NCI-H2081 treated with DMSO at 0.1 percent for 48 hours (cell line): ENCODE data around the gene POPDC2.
A peak's percentile ranks its signal among the peaks of the same experiment; 100 is the strongest.
"Not testable (repeated sequence)": the region's sequence is repeated elsewhere in the genome, so short reads cannot be mapped to it uniquely, and the experiment has no call there.

Experiments
- DNase-seq: peaks from one replicate; lab custom pipeline; 2025; lab: John Stamatoyannopoulos, UW

The POPDC2 gene, protein sequence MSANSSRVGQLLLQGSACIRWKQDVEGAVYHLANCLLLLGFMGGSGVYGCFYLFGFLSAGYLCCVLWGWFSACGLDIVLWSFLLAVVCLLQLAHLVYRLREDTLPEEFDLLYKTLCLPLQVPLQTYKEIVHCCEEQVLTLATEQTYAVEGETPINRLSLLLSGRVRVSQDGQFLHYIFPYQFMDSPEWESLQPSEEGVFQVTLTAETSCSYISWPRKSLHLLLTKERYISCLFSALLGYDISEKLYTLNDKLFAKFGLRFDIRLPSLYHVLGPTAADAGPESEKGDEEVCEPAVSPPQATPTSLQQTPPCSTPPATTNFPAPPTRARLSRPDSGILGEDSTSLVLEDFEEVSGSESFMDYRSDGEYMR

DNA sequence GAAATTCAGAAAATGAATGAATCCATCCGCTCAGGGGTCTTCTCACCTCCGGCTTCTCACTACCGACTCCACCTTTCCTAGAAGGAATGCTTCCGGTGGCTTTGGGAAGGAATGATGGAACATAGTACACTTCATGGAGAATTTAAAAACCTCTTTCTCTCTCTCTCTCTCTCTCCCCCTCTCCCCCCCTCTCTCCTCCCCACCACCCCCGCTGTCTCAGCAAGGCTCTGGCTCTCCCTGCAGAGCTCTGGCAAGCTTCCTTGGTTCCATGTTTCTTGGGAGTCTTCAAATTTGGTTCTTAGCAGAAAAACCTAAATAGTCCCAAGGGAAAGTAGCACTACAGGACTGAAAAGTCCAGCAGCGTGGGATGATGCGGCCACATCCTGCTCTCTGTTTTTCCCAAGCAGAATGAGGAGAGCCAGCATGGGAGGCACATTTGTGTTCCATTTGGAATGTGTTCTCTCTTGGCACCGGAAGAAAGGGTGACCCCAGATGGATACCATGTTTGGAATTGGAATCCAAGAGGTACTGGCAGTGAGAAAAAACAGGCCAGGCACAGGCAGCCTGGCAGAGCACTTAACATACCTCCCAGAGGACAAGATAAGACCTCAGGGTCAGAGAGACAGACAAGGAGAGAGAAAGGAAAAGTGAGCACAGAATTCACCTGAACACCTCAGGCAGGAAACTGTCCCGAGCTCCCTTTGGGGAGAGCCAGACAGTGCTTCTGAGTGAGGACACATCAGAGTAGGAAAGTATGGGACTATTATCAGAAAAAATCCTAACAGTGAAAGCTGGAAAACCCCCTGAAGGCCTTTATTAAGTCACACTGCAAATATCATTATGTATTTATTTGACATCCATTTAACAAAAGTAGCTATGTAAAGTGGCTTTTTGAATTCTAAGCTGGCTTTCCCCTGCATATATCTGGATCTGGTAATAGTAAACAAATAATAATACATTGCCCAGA, at the start of gene POPDC2:
TSS of gene POPDC2 (minus strand) at position 116 of the 967 bp plus-strand sequence. CDS start 166 bp downstream, outside the sequence.
- no peak for DNase-seq

DNA sequence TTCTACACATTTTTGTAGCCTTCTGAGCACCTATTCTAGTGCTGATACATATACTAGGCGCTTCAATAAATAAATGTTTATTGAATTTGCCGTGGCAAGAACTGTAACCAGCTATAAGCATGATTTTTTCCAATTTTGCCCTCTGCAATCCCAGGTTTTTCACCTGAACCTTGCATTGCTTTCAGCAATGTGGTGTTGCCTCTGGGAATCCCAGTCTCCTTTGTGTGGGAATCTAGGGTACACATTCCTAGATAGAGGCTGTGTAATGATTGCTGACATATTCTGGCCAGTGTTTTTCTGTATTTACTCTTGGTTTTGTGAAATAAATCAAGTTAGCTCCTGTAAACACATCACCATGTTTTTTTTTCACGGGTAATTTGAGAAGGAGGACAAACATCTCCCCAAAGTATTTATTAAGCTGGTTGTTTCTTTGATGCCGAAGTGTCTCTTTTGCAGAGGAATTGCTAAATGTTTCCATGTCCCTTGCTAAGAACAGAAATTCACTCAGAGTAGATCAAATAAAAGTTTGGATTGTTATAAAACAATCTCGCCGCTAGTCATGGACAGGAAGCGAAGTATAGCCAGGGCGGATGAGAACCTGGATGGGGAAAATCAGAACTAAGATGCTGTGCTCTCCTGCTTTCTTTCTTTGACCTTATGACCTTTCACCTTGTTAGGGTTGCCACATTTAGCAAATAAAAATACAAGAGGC, 43.6 kb upstream of the POPDC2 start:
- no peak for DNase-seq

DNA sequence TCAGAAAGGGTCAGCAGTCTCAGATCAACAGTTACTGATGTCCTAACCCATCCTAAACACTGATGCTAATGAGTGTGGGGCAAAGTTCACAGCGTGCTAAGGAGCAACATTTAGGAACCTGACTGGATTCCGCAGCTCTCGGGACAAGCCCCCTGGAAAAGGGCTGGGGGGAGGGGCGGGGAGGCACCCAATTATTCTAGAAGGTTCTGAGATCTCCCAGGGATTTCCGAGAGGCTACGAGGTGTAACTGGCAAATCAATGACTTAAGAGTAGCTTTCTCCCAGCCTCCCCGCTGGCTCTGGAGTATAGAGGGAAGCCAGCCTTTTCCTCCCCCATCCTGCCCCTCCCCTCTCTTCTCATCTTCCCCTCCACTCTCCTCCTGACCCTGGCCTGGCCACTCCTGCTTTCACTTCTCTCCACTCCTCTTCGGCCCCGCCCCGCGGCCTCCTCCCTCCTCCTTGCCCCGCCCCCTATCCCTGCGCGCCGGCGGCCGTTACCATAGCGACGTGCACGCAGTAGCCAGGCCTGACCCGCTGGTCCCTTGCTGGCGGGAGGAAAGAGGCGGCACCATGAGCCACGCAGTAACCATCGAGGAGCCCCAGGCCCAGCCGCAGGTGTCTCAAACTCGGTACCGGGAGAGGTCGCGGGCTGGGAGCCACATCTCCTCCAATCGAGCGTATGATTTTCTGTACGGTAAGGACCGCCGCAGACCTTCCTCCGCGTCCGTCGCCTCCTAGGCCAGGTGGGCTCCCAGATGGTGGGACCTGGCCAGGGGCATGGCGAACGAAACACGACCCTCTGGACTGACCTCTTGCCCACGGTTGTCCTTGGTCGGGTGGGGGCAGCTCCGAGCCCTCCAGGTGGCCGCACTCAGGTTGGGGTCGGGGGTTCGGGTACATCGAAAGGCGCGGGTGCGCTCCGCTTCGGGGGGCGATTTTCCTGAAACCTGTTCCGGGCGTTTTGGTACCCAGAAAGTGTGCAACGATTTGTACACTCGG, 42.4 kb upstream of the POPDC2 start, which contains the start of gene CFAP91:
TSS of gene CFAP91 (plus strand) at position 493 of the 998 bp plus-strand sequence. CDS start at position 570, 77 bp downstream.
- no peak for DNase-seq

DNA sequence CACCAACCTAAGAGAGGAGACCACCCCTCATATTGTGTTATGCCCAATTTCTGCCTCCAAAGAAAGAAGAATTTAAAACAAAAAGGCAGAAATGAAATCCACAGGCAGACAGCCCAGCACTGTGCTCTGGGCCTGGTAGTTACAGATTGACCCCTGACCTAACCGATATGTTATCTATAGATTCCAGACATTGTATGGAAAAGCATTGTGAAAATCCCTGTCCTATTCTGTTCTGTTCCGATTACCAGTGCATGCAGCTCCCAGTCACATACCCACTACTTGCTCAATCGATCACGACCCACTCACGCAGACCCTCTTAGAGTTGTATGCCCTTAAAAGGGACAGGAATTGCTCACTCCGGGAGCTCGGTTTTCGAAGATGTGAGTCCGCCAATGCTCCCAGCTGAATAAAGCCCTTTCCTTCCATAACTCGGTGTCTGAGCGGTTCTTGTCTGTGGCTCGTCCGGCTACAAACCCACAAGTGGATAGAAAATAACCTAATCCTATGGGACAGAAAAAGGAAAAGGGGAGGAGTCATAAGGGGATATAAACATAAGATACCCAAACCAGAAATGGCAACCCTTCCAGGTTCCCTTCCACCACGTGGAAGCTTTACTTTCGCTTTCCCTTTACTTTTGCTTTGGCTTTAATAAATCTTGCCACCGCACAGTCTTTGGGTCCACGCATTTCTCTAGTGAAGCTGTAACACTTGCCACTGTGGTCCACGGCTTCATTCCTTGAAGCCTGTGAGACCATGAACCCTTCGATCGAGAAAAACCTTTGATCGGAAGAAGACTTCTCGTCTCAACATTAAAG, 40.7 kb upstream of the POPDC2 start:
- DNase-seq, result no peak

DNA sequence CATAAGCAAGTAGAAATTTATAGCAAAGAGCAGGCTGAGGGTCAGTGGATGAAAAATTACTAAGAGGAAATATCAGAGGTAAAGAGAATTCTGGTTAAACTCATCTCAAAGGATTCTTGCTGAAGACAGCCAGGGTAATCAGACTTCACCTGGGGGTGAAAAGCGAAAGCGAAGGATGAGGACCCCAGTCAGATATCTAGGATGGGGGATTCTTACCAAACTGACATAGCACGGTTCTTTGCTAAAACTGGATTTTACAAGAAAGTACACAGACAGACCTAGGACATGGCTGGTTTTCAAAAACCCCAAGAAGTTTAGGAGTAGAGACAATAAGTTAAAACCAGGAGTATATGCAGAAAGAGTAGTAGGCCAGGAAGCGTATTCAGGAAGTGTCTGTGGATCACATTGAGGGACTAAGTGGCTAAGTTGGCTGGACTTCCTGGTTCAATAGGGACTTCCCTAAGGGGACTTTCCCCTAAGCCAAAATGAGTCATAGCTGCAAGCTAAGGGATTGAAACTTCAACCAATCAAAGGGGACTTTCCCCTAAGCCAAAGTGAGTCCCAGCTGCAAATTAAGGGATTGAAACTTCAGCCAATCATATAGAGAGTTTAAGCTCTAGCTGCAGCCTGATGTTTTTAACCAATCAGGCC, 40.0 kb upstream of the POPDC2 start:
- DNase-seq, result no peak

DNA sequence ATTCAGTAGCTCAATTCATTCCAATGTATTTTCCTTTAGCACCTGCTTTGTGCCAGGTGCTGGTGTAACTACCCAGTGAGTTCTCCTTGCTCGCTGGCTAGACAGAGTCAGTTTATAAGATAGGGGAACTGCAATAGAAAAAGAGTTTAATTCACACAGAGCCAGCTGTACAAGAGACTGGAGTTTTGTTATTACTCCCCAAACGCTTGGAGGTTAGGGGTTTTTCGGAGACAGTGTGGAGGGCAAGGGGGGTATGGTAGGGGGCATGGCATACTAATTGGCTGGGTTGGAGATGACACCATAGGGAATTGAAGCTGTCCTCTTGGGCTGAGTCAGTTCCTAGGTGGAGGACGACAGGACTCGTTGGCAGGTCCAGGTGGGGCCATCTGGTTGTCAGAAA, 37.0 kb upstream of the POPDC2 start:
- no peak for DNase-seq

DNA sequence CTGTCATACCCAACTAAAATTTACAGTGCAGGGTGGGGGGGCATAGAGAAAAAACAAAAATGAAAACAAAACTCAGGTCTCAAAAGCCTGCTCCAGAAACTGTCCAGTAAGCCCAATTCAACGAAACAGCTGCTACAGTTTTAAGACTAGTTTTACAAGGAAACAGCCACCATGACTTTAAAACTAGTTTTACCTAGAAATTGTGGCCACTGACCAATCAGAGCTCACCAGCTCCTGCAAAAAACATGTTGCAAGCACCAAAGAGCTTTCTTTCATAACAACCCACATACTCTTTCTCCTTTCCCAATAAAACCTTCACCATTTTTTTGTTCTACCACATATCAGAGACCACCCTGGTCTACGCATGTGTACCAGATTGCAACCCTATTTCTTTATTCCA, 35.1 kb upstream of the POPDC2 start:
- DNase-seq, result no peak

DNA sequence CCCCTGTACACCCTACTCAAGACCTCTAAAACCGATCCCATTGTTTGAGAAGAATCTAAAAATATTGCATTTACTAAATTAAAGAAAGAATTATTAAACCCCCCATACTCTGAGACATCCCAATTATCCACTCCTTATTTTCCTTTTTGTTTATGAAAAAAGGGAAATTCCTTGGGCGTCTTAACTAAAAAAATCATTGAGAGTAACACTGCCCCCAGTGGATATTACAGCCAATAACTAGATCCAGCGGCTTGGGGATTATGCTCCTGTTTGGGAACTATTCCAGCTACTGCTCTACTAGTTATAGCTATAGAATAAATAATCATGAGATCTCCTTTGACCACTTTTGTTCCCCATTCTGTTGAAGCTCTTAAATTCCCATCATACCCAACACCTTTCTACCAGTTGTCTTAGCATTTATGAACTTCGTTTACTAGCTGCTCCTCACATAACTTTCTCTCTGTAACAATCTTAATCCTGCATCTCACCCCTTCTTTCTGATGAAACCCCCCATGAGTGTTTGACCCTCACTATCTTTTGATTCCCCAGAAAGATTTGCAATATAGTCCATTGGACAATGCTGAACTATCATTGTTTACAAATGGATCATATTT, 29.8 kb upstream of the POPDC2 start:
- DNase-seq, result no peak

DNA sequence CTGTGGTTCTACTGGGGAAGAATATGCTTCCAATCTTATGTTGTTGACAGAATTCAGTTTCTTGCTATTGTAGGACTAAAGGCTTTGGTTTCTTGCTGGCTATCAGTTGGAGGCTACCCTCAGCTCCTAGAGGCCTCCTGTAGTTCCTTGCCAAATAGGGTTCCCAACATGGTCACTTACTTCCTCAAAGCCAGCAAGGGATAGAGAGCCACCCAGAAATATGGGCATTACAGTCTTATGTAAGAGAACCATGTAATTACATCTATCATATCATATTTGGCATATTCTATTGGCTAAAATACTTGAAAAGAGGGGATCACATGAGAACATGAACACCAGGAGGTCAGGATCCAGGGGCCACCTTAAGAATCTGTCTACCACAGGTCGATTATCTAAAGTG, 23.0 kb upstream of the POPDC2 start:
- no peak for DNase-seq

DNA sequence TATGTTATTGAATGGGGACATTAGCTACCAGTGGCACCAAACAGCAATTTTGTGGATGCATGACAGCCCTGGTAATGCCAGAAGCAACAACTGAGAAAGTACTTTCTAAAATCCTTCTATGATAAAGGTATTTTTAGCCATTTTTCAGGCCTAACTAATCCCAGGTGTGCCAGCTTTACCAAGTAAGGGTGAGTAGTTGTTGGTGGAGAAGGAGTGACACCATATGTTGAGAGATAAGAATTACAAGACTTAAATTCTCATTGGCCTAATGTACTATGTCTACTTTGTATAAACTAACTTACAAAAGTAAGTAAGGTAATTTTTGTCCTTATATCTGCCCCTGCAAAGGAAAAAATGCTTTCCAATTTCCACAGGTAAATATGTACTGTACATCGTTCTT, 20.9 kb upstream of the POPDC2 start:
- no peak for DNase-seq

DNA sequence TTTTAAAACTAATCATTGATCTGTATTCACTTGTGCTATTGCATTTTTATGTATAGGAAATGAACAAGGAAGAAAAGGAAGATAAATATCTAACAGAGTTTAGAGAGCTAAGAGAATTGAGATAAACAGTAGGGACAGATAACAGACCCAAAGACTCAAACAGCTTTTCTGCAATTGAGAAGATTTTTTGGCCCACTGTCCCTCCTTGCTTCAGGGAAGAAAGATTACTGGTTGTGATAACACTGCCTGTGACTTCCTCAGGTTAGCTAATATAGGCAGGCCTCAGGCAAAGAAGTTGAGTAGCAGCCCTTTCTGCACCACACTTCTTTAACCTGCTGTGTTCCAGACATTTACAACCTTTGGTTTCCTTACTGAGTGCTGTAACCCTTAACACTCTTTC, 19.5 kb upstream of the POPDC2 start:
- DNase-seq, result no peak

DNA sequence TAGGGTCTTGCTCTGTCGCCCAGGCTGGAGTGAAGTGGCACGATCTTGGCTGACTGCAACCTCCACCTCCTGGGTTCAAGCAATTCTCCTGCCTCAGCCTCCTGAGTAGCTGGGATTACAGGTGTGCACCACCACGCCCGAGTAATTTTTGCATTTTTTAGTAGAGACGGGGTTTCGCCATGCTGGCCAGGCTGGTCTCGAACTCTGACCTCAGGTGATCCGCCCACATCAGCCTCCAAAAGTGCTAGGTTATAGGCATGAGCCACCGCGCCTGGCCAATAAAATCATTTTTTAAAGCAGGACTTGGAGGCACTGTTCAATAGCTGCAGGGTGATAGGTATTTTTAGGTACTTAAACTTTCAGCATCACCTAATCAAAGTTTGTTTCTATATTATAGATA, 17.8 kb upstream of the POPDC2 start:
- not testable (repeated sequence) for DNase-seq

DNA sequence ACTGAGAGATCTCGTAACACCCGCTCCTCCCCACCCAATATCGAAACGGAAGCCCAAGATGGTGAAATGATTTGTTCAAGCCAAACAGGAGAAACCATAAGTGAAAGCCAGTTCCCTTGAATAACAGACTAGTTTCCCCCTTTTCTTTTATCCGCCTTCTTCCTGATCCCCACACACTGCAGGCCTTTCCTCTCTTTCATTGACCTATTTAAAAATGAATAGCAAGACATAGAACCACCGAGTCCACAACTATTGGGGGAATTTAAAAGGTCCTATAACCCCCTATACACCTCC, 17.2 kb upstream of the POPDC2 start:
- no peak for DNase-seq

DNA sequence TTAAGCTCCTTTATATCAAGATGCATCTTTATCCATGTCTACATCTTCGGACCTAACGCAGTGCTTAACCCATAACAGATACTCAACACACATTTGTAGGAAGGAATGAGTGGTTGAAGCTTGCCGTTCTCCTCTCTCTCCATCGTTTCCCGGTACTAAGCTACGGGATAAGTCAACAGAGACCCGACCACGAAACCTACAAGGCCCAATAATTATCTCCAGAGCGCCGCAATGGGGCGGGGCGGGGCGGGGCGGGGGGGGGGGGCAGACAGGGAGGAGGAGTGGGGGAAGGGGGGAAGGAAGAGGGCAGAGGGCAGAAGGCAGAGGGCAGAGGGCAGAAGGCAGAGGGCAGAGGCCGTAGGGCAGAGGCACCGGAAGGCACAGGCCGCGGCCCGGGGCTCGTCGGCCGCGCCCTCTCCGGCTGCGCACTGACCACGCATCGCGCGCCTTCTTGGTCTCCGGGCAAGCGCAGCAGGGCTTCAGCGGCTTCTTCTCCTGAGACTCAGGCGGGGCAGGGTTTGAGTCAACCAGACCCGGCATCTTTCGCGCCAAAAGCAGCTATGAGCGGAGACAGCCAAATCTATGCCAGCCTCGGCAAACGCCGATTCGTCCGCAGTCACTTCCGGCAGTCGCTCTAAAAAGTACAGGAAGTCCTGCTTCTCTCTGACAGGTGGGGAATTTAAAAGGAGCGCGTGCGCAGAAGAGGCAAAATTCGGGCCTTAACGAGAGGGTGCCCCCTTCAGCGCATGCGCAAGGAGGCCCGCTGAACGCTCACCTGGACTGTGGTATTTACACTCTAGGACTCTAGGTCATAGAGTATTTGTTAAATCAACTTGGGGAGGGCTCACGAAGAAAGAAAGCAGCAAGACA, 16.6 kb upstream of the POPDC2 start, which contains the start of gene COX17:
TSS of gene COX17 (minus strand) at position 636 of the 870 bp plus-strand sequence. CDS start at position 540, 96 bp downstream.
- peak; percentile 92 for DNase-seq

DNA sequence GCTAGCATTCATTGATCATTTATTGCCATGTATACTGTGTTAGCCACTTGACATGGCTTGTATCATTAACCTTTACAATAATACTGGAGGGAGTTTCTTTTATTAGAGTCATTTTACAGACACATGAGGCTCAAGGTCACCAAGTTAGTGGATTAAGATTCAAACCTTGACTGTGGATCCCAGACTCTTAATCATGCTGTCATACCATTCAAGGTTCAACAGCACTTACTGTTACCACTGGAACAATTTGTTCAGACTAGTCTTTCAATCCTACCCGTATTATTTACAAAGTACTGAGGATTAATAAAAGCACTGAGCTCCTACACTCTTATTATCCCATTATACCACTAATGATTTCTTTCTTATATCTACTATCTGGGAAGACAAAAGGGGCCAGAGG, 15.6 kb upstream of the POPDC2 start:
- no peak for DNase-seq

DNA sequence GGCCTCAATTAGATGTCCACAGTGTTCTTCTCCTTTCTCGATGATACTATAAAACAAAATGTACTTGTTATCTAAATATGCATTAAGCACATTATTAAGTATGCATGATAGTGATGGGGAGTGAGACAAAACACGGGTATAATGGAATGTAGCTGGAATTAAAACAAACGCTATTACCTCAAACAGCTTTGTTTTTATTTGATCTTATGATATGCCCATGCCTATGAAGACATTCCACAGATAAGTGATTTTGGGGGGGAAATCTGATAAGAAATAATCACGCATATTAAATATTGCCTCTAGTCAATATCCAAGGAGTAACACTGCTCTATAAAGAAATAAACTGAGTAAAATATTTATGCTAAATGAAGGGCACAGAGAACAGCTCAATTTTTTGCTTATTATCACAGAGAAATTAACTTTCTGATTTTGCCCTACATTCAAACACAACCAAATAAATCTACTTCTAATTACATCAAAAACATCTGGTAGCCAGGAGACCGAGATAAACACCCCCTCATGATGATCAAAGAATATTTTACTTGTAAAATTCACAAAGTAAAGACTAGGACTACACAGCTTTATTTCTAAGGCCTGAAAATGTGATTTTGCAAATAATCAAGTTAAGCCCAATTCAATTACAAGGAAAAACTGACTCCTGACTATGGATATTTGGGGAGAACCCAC, 14.9 kb upstream of the POPDC2 start:
- no peak for DNase-seq

DNA sequence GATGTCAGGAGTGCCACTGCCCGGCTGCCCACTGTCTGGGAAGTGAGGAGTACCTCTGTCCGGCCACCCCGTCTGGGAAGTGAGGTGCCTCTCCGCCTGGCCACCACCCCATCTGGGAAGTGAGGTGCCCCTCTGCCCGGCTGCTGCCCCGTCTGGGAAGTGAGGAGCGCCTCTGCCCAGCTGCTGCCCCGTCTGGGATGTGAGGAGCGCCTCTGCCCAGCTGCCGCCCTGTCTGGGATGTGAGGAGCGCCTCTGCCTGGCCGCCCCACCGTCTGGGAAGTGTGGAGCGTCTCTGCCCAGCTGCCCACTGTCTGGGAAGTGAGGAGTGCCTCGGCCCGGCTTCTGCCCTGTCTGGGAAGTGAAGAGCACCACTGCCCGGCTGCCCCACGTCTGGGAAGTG, 13.5 kb upstream of the POPDC2 start:
- DNase-seq, result no peak

DNA sequence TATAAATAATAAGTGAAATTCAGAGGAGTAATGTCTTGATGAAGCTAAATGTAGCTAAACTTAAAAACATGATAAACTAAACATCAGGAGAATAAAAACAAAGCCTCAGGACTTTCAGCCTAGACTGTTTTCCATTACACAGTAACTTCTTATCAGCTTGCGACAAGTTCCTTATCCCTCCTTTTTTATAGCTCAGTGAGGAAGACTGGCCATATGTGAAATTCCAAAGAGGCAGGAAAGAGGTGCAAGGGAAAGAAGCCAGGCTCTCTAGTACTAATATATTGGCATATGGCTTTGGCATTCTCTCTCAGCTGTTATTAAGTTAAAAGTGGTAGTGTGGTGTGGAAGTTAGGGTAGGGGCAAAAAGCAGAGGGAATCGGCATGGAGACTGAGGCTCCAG, 12.4 kb upstream of the POPDC2 start:
- DNase-seq, result no peak
